Heart left ventricle (tissue), 16 donors: ENCODE results near the gene TNIK. TPM values are rescaled to one million over a fixed set of nuclear protein-coding genes. Genes with fewer than 3 reads are reported as not detected.

ENCODE experiments used
- ATAC-seq, 4 donors: fragments of 200-7000 bp; cut with Tn5 transposase; one replicate each; pipeline ENCODE4 v1.9.1; 2020 to 2022; ENCODE audit warnings: moderate library complexity in 4 of 4, mild to moderate bottlenecking in 3 of 4, moderate number of reproducible peaks in 1 of 4
- DNase-seq, 5 donors: peaks; one replicate each; pipeline ENCODE4 v3.0.0-alpha.2; 2020
- H3K27ac ChIP-seq, 12 donors: fragments of 200-600 bp; sonication (generic) in 4 of 12; one replicate each; pipeline versions ENCODE4 v1.5.0 to v1.8.0; 2016 to 2022; ENCODE audit warnings: mild to moderate bottlenecking in 2 of 12
- H3K27me3 ChIP-seq, 9 donors: fragments of 200-600 bp; sonication (generic) in 2 of 9; one replicate each; pipeline versions ENCODE4 v1.5.1 to v1.8.0; 2016 to 2022; ENCODE audit warnings: mild to moderate bottlenecking in 3 of 9
- H3K36me3 ChIP-seq, 9 donors: fragments of 200-600 bp; sonication (generic) in 2 of 9; one replicate each; pipeline versions ENCODE4 v1.5.0 to v1.8.0; 2018 to 2022; ENCODE audit warnings: mild to moderate bottlenecking in 2 of 9
- H3K4me1 ChIP-seq, 12 donors: fragments of 200-600 bp; sonication (generic) in 4 of 12; one replicate each; pipeline versions ENCODE4 v1.5.0 to v1.8.0; 2016 to 2022; ENCODE audit warnings: mild to moderate bottlenecking in 3 of 12
- H3K4me3 ChIP-seq, 12 donors: fragments of 200-600 bp; sonication (generic) in 4 of 12; one replicate each; pipeline versions ENCODE4 v1.5.0 to v1.8.0; 2017 to 2022; ENCODE audit warnings: mild to moderate bottlenecking in 9 of 12, moderate library complexity in 4 of 12
- H3K9me3 ChIP-seq, 12 donors: fragments of 200-600 bp; sonication (generic) in 4 of 12; one replicate each; pipeline versions ENCODE4 v1.5.0 to v1.8.0; 2016 to 2022; ENCODE audit warnings: mild to moderate bottlenecking in 1 of 12
- CTCF ChIP-seq, 12 donors: fragments of 200-600 bp; sonication (generic) in 4 of 12; IDR thresholded peaks; one replicate each; pipeline versions ENCODE4 v1.5.0 to v1.8.0; 2018 to 2022; ENCODE audit warnings: antibody characterized with exemption in 12 of 12, mild to moderate bottlenecking in 5 of 12
- POLR2A ChIP-seq, 2 donors: fragments of 450-650 bp; IDR thresholded peaks; one replicate each; pipeline ENCODE4 v1.6.1; 2017; ENCODE audit warnings: antibody characterized with exemption in 2 of 2, mild to moderate bottlenecking in 2 of 2, moderate library complexity in 2 of 2
- WGBS, 4 donors: extraction: QIAGEN DNeasy Blood & Tissue Kit in 2 of 4; methylation state at CpG; one replicate each; pipeline versions ENCODE4 v1.1.5 to v1.1.7; 2013 to 2018; 5-methylcytosine and 5-hydroxymethylcytosine counted together
- intact Hi-C, 10 donors: fragments of 100-400 bp; cut with DNase I; formaldehyde crosslinking; loops; one replicate each; pipeline versions ENCODE4 v1.11.1 to v1.14.2; 2022
- polyA plus RNA-seq, 2 donors: library from polyadenylated mRNA; stranded (reverse); fragments of 200-250 nt; gene quantifications; one replicate each; pipeline ENCODE4 v1.2.3, GENCODE V29; 2013
- total RNA-seq, 9 donors: library from RNA; depleted of rRNA in 2 of 9; stranded (reverse); fragments of >200 nt in 2 of 9; fragmentation: NEBNext Ultra II Directional in 3 of 9; extraction: Animal tissue kit (Norgen Biotek cat#: 25700) in 3 of 9; gene quantifications; one replicate each; pipeline versions ENCODE4 v1.1.0 to v1.2.4, GENCODE V29; 2016 to 2023
- donor health status: ischemic (EF 13 %, LVEDD 7.1; RV severe dilation, severe dysfunction).
- donor health status: healthy with polysubstance abuse.
- donor health status: DM: no; HTN: yes; CAD: no.
- donor health status: DM: no; HTN: no; CAD: no.
- donor health status: ischemic (EF 25% LVEDD 6.9; RV normal size, moderate dysfunction).
- donor health status: ischemic (EF 25% LVEDD 5.7; RV mildly dilated, moderate dysfunction).
- donor health status: healthy.
- donor health status: DM: yes; HTN: yes; CAD: no.
- donor health status: ischemic (EF 35%, LVEDD 5.7; RV mildly dilated, moderate dysfunction).
- donor health status: nonischemic (EF 11% LVEDD 7.7; RV severe dilation, severe dysfunction).
- donor health status: DM: yes; HTN: yes; CAD: no.
- donor health status: PGD.
- donor health status: ischemic (EF 29% LVEDD 5.4; RV normal size, mild dysfunction).
- donor health status: nonischemic (EF 23%, LVEDD 6.1; RV moderate dilation, normal function).

Gene TNIK
- total and polyA plus RNA-seq, 11 donors: 12.3 to 51.6 (median 32.4) TPM

- peak overlapping the region in 7 of 12 donors; percentile 17 to 57 (median 35) for H3K27ac ChIP-seq
- DNase-seq (no peak), ATAC-seq (no peak)
- intact Hi-C loops: no loop called here
- H3K27me3 ChIP-seq: no peaks in the 10 kb centered on the region
- H3K36me3 ChIP-seq: no peaks in the 10 kb centered on the region
- no peak overlapping the region for H3K4me3 ChIP-seq
- peaks cover 0 to 60% (median 34%) of the 10 kb centered on the region in 12 donors for H3K4me1 ChIP-seq
- H3K9me3 ChIP-seq: no peaks in the 10 kb centered on the region
- TF ChIP-seq POLR2A (IDR thresholded peaks at IDR 0.05): no peak
- no peak for TF ChIP-seq CTCF (IDR thresholded peaks at IDR 0.05)
- WGBS, 4 donors: 25 to 53% (median 45%) methylated on average over 1 of the region's 1 CpG
These were observed 193.5 kb downstream of the TNIK start for GRCh38 chr3:171266740-171267073.

GRCh38 chr3:171266034-171266739 lies 194.0 kb downstream of the TNIK start:
- ATAC-seq (peak in 1 of 4 donors; percentile 38), DNase-seq (no peak)
- no peaks in the 10 kb centered on the region for H3K9me3 ChIP-seq
- peak overlapping the region in 1 of 12 donors; percentile 3 for H3K4me3 ChIP-seq
- 42 to 53% (median 48%) methylated on average over 4 of the region's 4 CpGs for WGBS, 4 donors
- TF ChIP-seq CTCF (IDR thresholded peaks at IDR 0.05) (no peak), POLR2A (IDR thresholded peaks at IDR 0.05) (no peak)
- H3K27ac ChIP-seq: peak overlapping the region in 7 of 12 donors; percentile 17 to 57 (median 35)
- no peaks in the 10 kb centered on the region for H3K36me3 ChIP-seq
- intact Hi-C loops: no loop called here
- H3K27me3 ChIP-seq: no peaks in the 10 kb centered on the region
- peaks cover 0 to 63% (median 34%) of the 10 kb centered on the region in 12 donors for H3K4me1 ChIP-seq

GRCh38 chr3:171264758-171265157 lies 195.4 kb downstream of the TNIK start:
- H3K9me3 ChIP-seq: no peaks in the 10 kb centered on the region
- intact Hi-C loops: no loop called here
- peaks cover 0 to 56% (median 31%) of the 10 kb centered on the region in 12 donors for H3K4me1 ChIP-seq
- whole genome bisulfite sequencing, 4 donors: 81 to 94% (median 91%) methylated on average over 6 of the region's 6 CpGs
- H3K27me3 ChIP-seq: no peaks in the 10 kb centered on the region
- DNase-seq: no peak
- H3K27ac ChIP-seq: no peak overlapping the region
- ATAC-seq: no peak
- TF ChIP-seq CTCF (IDR thresholded peaks at IDR 0.05): no peak
- no peak for TF ChIP-seq POLR2A (IDR thresholded peaks at IDR 0.05)
- no peaks in the 10 kb centered on the region for H3K36me3 ChIP-seq
- no peak overlapping the region for H3K4me3 ChIP-seq

- WGBS, 4 donors: 37 to 52% (median 40%) methylated on average over 1 of the region's 1 CpG
- Histone ChIP-seq H3K27me3 (no peaks in the 10 kb centered on the region), H3K4me3 (no peak overlapping the region), H3K9me3 (no peaks in the 10 kb centered on the region), H3K36me3 (no peaks in the 10 kb centered on the region), H3K27ac (no peak overlapping the region), H3K4me1 (peaks cover 0 to 51% (median 33%) of the 10 kb centered on the region in 12 donors)
- TF ChIP-seq POLR2A (IDR thresholded peaks at IDR 0.05): no peak
- no peak for TF ChIP-seq CTCF (IDR thresholded peaks at IDR 0.05)
- intact Hi-C loops: no loop called here
- no peak for ATAC-seq
- DNase-seq: no peak
These were observed 197.8 kb downstream of the TNIK start for GRCh38 chr3:171262431-171262830.
